Neuronal stem cell (in vitro differentiated cells): ENCODE data around the gene GPC5.

ENCODE experiments used
- DNase-seq: peaks from one replicate; pipeline ENCODE4 v3.0.0-alpha.2; 2013; ENCODE audit warnings: low spot score
- H2AFZ ChIP-seq: one replicate; pipeline ENCODE4 v1.6.1; 2013; ENCODE audit warnings: mild to moderate bottlenecking, low read length, inconsistent platforms
- H2AK5ac ChIP-seq: 2 replicates; pipeline ENCODE4 v1.6.1; 2013; ENCODE audit warnings: low read depth, mild to moderate bottlenecking, inconsistent platforms, low read length, moderate library complexity, mixed read lengths
- H2BK120ac ChIP-seq: 2 replicates; pipeline ENCODE4 v1.6.1; 2013; ENCODE audit warnings: low read depth, mild to moderate bottlenecking, inconsistent platforms, low read length, moderate library complexity, mixed read lengths
- H2BK12ac ChIP-seq: one replicate; pipeline ENCODE4 v1.6.1; 2013; ENCODE audit warnings: low read length, inconsistent platforms
- H2BK15ac ChIP-seq: 2 replicates; pipeline ENCODE4 v1.6.1; 2013; ENCODE audit warnings: mild to moderate bottlenecking, low read length, inconsistent platforms, mixed read lengths
- H2BK5ac ChIP-seq: one replicate; pipeline ENCODE4 v1.6.1; 2013; ENCODE audit warnings: inconsistent platforms, mild to moderate bottlenecking, low read length, moderate library complexity
- H3K14ac ChIP-seq: one replicate; pipeline ENCODE4 v1.6.1; 2013; ENCODE audit warnings: low read length, inconsistent platforms
- H3K18ac ChIP-seq: 2 replicates; pipeline ENCODE4 v1.6.1; 2013; ENCODE audit warnings: low read length, inconsistent platforms
- H3K23ac ChIP-seq: 2 replicates; pipeline ENCODE4 v1.6.1; 2013; ENCODE audit warnings: low read depth, mild to moderate bottlenecking, mixed read lengths, low read length, inconsistent platforms; ENCODE audit not compliant: poor library complexity
- H3K27ac ChIP-seq: replicated peaks from 3 replicates; pipeline ENCODE4 v1.5.1; 2013; ENCODE audit warnings: low read length, inconsistent platforms
- H3K27me3 ChIP-seq, 3 experiments: 2 replicates each; pipeline ENCODE4 v1.6.1; 2013; ENCODE audit warnings: low read length in 3 of 3, mild to moderate bottlenecking in 2 of 3, inconsistent platforms in 1 of 3, low read depth in 1 of 3, mixed read lengths in 1 of 3, moderate library complexity in 1 of 3; ENCODE audit not compliant: control insufficient read depth in 3 of 3, insufficient read depth in 3 of 3
- H3K36me3 ChIP-seq, 2 donors: replicated peaks in 1 of 2; 2 replicates each; pipeline ENCODE4 v1.6.1; 2013; ENCODE audit warnings: low read length in 2 of 2; ENCODE audit not compliant: control insufficient read depth in 2 of 2, insufficient read depth in 2 of 2
- H3K4ac ChIP-seq: 2 replicates; pipeline ENCODE4 v1.6.1; 2013; ENCODE audit warnings: inconsistent platforms, mild to moderate bottlenecking, low read length, moderate library complexity
- H3K4me1 ChIP-seq, 2 donors: 1 replicate in 1 of 2; 2 replicates in 1 of 2; pipeline ENCODE4 v1.6.1; 2013; ENCODE audit warnings: low read length in 2 of 2, low read depth in 1 of 2; ENCODE audit not compliant: control insufficient read depth in 2 of 2, insufficient read depth in 1 of 2
- H3K4me2 ChIP-seq: one replicate; pipeline ENCODE4 v1.6.1; 2013; ENCODE audit warnings: mild to moderate bottlenecking, low read length, inconsistent platforms; ENCODE audit not compliant: insufficient read depth, poor library complexity, severe bottlenecking
- H3K4me3 ChIP-seq, 2 donors: 2 replicates each; pipeline ENCODE4 v1.5.1; 2013; ENCODE audit warnings: low read length in 2 of 2, mild to moderate bottlenecking in 2 of 2, inconsistent platforms in 1 of 2, moderate library complexity in 1 of 2
- H3K79me1 ChIP-seq: one replicate; pipeline ENCODE4 v1.6.1; 2013; ENCODE audit warnings: low read depth, mild to moderate bottlenecking, inconsistent platforms, low read length, moderate library complexity
- H3K9ac ChIP-seq: one replicate; pipeline ENCODE4 v1.6.1; 2013; ENCODE audit warnings: mild to moderate bottlenecking, low read depth, low read length, inconsistent platforms; ENCODE audit not compliant: poor library complexity
- H3K9me3 ChIP-seq, 2 donors: replicated peaks in 1 of 2; 2 replicates each; pipeline versions ENCODE3 to v1.6.1; 2013; ENCODE audit warnings: low read length in 2 of 2, mild to moderate bottlenecking in 2 of 2, inconsistent platforms in 1 of 2, low read depth in 1 of 2, mixed read lengths in 1 of 2, moderate library complexity in 1 of 2; ENCODE audit not compliant: control insufficient read depth in 2 of 2, insufficient read depth in 1 of 2
- H4K8ac ChIP-seq: one replicate; pipeline ENCODE4 v1.6.1; 2013; ENCODE audit warnings: low read depth, mild to moderate bottlenecking, inconsistent platforms, low read length, moderate library complexity
- H4K91ac ChIP-seq: one replicate; pipeline ENCODE4 v1.6.1; 2013; ENCODE audit warnings: low read length, low read depth, mild to moderate bottlenecking, inconsistent platforms; ENCODE audit not compliant: poor library complexity
- WGBS, 2 donors: extraction: QIAGEN DNeasy Blood & Tissue Kit; methylation state at CpG; one replicate each; pipeline ENCODE4 v1.1.7; 2013; ENCODE audit warnings: missing lambda C conversion rate in 2 of 2, mixed read lengths in 1 of 2; ENCODE audit not compliant: insufficient read length in 2 of 2, insufficient replicate concordance in 1 of 2; ENCODE audit errors: extremely low coverage in 2 of 2; 5-methylcytosine and 5-hydroxymethylcytosine counted together

GPC5 gene

GRCh38 chr13:91714855-91715254 lies 316.4 kb downstream of the GPC5 start:
- H3K27ac ChIP-seq: no peak overlapping the region
- no peak overlapping the region for H2BK12ac ChIP-seq
- no peak overlapping the region for H2BK120ac ChIP-seq
- no peak overlapping the region for H3K14ac ChIP-seq
- no peak overlapping the region for H2BK5ac ChIP-seq
- DNase-seq: no peak
- H4K91ac ChIP-seq: no peak overlapping the region
- H2AK5ac ChIP-seq: no peak overlapping the region
- H3K4me1 ChIP-seq: peaks cover 0 to 2% of the 10 kb centered on the region in 2 donors
- no CpG with 5 or more reads among the region's 3 CpGs for WGBS, 2 donors
- H3K27me3 ChIP-seq: no peaks in the 10 kb centered on the region
- H3K9me3 ChIP-seq: no peaks in the 10 kb centered on the region
- H3K36me3 ChIP-seq: no peaks in the 10 kb centered on the region
- H3K4me2 ChIP-seq: no peak overlapping the region
- no peak overlapping the region for H3K23ac ChIP-seq
- H3K4ac ChIP-seq: no peak overlapping the region
- H4K8ac ChIP-seq: no peak overlapping the region
- H2AFZ ChIP-seq: no peak overlapping the region
- no peaks in the 10 kb centered on the region for H3K79me1 ChIP-seq
- H2BK15ac ChIP-seq: no peak overlapping the region
- no peak overlapping the region for H3K18ac ChIP-seq
- no peak overlapping the region for H3K4me3 ChIP-seq
- no peak overlapping the region for H3K9ac ChIP-seq

- Histone ChIP-seq H3K4me2 (no peak overlapping the region), H3K36me3 (no peaks in the 10 kb centered on the region), H2BK120ac (no peak overlapping the region), H2BK15ac (no peak overlapping the region), H2AK5ac (no peak overlapping the region), H3K4me1 (peaks cover 0 to 2% of the 10 kb centered on the region in 2 donors), H3K4ac (no peak overlapping the region), H3K27ac (no peak overlapping the region), H3K9ac (no peak overlapping the region), H3K4me3 (no peak overlapping the region), H3K18ac (no peak overlapping the region), H3K27me3 (no peaks in the 10 kb centered on the region), H3K9me3 (no peaks in the 10 kb centered on the region), H4K91ac (no peak overlapping the region), H2BK5ac (no peak overlapping the region), H4K8ac (no peak overlapping the region), H2BK12ac (no peak overlapping the region), H3K14ac (no peak overlapping the region), H3K79me1 (no peaks in the 10 kb centered on the region), H3K23ac (no peak overlapping the region), H2AFZ (no peak overlapping the region)
- WGBS, 2 donors: no CpG with 5 or more reads among the region's 7 CpGs
- DNase-seq: no peak
Measured at GRCh38 chr13:91716436-91717065, 318.1 kb downstream of the GPC5 start.

- no peak overlapping the region for H4K8ac ChIP-seq
- WGBS, 2 donors: no CpG with 5 or more reads among the region's 3 CpGs
- no peak overlapping the region for H2AK5ac ChIP-seq
- H2BK12ac ChIP-seq: no peak overlapping the region
- H3K36me3 ChIP-seq: no peaks in the 10 kb centered on the region
- no peak overlapping the region for H3K9ac ChIP-seq
- H2AFZ ChIP-seq: no peak overlapping the region
- no peak overlapping the region for H2BK15ac ChIP-seq
- no peak overlapping the region for H3K27ac ChIP-seq
- H3K27me3 ChIP-seq: no peaks in the 10 kb centered on the region
- H3K4me1 ChIP-seq: peaks cover 0 to 2% of the 10 kb centered on the region in 2 donors
- H3K23ac ChIP-seq: no peak overlapping the region
- H4K91ac ChIP-seq: no peak overlapping the region
- DNase-seq: no peak
- no peak overlapping the region for H2BK5ac ChIP-seq
- H3K18ac ChIP-seq: no peak overlapping the region
- H3K14ac ChIP-seq: no peak overlapping the region
- H3K4ac ChIP-seq: no peak overlapping the region
- H2BK120ac ChIP-seq: no peak overlapping the region
- no peak overlapping the region for H3K4me3 ChIP-seq
- no peaks in the 10 kb centered on the region for H3K9me3 ChIP-seq
- H3K79me1 ChIP-seq: no peaks in the 10 kb centered on the region
- H3K4me2 ChIP-seq: no peak overlapping the region
Measured at GRCh38 chr13:91719033-91719432, 320.6 kb downstream of the GPC5 start.

GRCh38 chr13:91721413-91721812 lies 323.0 kb downstream of the GPC5 start:
- no peaks in the 10 kb centered on the region for H3K9me3 ChIP-seq
- no peak overlapping the region for H3K14ac ChIP-seq
- no peaks in the 10 kb centered on the region for H3K27me3 ChIP-seq
- WGBS, 2 donors: no CpG with 5 or more reads among the region's 3 CpGs
- H2BK120ac ChIP-seq: no peak overlapping the region
- H2BK5ac ChIP-seq: no peak overlapping the region
- no peak overlapping the region for H2AFZ ChIP-seq
- no peak overlapping the region for H3K18ac ChIP-seq
- H3K9ac ChIP-seq: no peak overlapping the region
- H2AK5ac ChIP-seq: no peak overlapping the region
- H2BK12ac ChIP-seq: no peak overlapping the region
- no peak overlapping the region for H3K4me2 ChIP-seq
- H3K4me1 ChIP-seq: no peaks in the 10 kb centered on the region
- H3K79me1 ChIP-seq: no peaks in the 10 kb centered on the region
- no peak overlapping the region for H4K91ac ChIP-seq
- no peak overlapping the region for H3K27ac ChIP-seq
- H3K4me3 ChIP-seq: no peak overlapping the region
- no peak overlapping the region for H3K23ac ChIP-seq
- no peak overlapping the region for H4K8ac ChIP-seq
- no peak overlapping the region for H3K4ac ChIP-seq
- DNase-seq: no peak
- no peaks in the 10 kb centered on the region for H3K36me3 ChIP-seq
- no peak overlapping the region for H2BK15ac ChIP-seq
